SK-N-SH (cell line): ENCODE measurements around the gene AK3. TPM values are rescaled to one million over a fixed set of nuclear protein-coding genes. Genes with fewer than 3 reads are reported as not detected.

Experiments used
- CTCF ChIA-PET: fragments of 300-600, 350-600 bp; formaldehyde crosslinking; extraction: SDS; loops from one replicate; lab custom pipeline; 2021; lab: Yijun Ruan, JAX
- POLR2A ChIA-PET: fragments of 350-600 bp; sonication (Branson Sonifier 250); formaldehyde crosslinking; extraction: SDS; loops from one replicate; lab custom pipeline; 2020; ENCODE audit warnings: antibody characterized with exemption, inconsistent platforms; lab: Yijun Ruan, JAX
- DNase-seq: peaks from one replicate; pipeline ENCODE4 v3.0.0; 2012
- H2AFZ ChIP-seq: fragments of 200-600 bp; sonication (generic); 2 replicates; pipeline ENCODE4 v1.8.1; 2016; ENCODE audit warnings: antibody characterized with exemption, mild to moderate bottlenecking, low read depth
- H3F3A ChIP-seq: fragments of 200-600 bp; sonication (generic); replicated peaks from 2 replicates; pipeline ENCODE3; 2016; ENCODE audit warnings: antibody characterized with exemption, mild to moderate bottlenecking; ENCODE audit not compliant: insufficient read depth
- H3K27ac ChIP-seq, 2 experiments: fragments of 200-500 bp in 1 of 2; fragments of 200-600 bp in 1 of 2; sonication (Bioruptor generic) in 1 of 2; sonication (generic), shearing (Covaris generic) in 1 of 2; 2 replicates each; pipeline versions ENCODE4 v1.5.1 to v1.6.1; 2014 to 2016; ENCODE audit warnings: low read depth in 2 of 2, inconsistent platforms in 1 of 2, low read length in 1 of 2, mild to moderate bottlenecking in 1 of 2, mixed read lengths in 1 of 2
- H3K27me3 ChIP-seq: fragments of 200-600 bp; sonication (generic), shearing (Covaris generic); 2 replicates; pipeline ENCODE4 v1.6.1; 2016; ENCODE audit warnings: mixed run types; ENCODE audit not compliant: insufficient read depth
- H3K36me3 ChIP-seq, 2 experiments: fragments of 200-500 bp in 1 of 2; fragments of 200-600 bp in 1 of 2; sonication (Bioruptor generic) in 1 of 2; sonication (generic) in 1 of 2; replicated peaks in 1 of 2; 2 replicates each; pipeline versions ENCODE3 to v1.5.1; 2014 to 2016; ENCODE audit warnings: low read length in 1 of 2, mild to moderate bottlenecking in 1 of 2; ENCODE audit not compliant: insufficient read depth in 2 of 2, control insufficient read depth in 1 of 2
- H3K4me1 ChIP-seq, 2 experiments: fragments of 200-500 bp in 1 of 2; fragments of 200-600 bp in 1 of 2; sonication (Bioruptor generic) in 1 of 2; sonication (generic), shearing (Covaris generic) in 1 of 2; 2 replicates each; pipeline versions ENCODE4 v1.5.1 to v1.6.1; 2014 to 2016; ENCODE audit warnings: low read depth in 1 of 2, low read length in 1 of 2, mixed run types in 1 of 2; ENCODE audit not compliant: insufficient read depth in 2 of 2, control insufficient read depth in 1 of 2
- H3K4me2 ChIP-seq: fragments of 200-600 bp; sonication (generic), shearing (Covaris generic); 2 replicates; pipeline ENCODE4 v1.6.1; 2017; ENCODE audit warnings: mixed run types
- H3K4me3 ChIP-seq, 2 experiments: fragments of 200-500 bp in 1 of 2; fragments of 200-600 bp in 1 of 2; sonication (Bioruptor generic) in 1 of 2; sonication (generic), shearing (Covaris generic) in 1 of 2; 2 replicates each; pipeline versions ENCODE4 v1.5.1 to v1.8.1; 2014 to 2016; ENCODE audit warnings: low read depth in 2 of 2, inconsistent platforms in 1 of 2, low read length in 1 of 2, mild to moderate bottlenecking in 1 of 2, mixed read lengths in 1 of 2, moderate library complexity in 1 of 2
- H3K79me2 ChIP-seq: fragments of 200-600 bp; sonication (generic); 2 replicates; pipeline ENCODE4 v1.8.1; 2017; ENCODE audit warnings: mild to moderate bottlenecking; ENCODE audit not compliant: insufficient read depth
- H3K9ac ChIP-seq: fragments of 200-600 bp; sonication (generic); 2 replicates; pipeline ENCODE4 v1.6.1; 2017; ENCODE audit warnings: mixed run types
- H3K9me2 ChIP-seq: fragments of 200-600 bp; sonication (generic); 2 replicates; pipeline ENCODE4 v1.6.1; 2017; ENCODE audit warnings: mixed run types
- H3K9me3 ChIP-seq: fragments of 200-600 bp; sonication (generic); 2 replicates; pipeline ENCODE4 v1.6.1; 2017; ENCODE audit warnings: mixed run types, mild to moderate bottlenecking, moderate library complexity
- H4K20me1 ChIP-seq: fragments of 200-600 bp; sonication (generic); 2 replicates; pipeline ENCODE4 v1.6.1; 2017; ENCODE audit warnings: mild to moderate bottlenecking, mixed run types; ENCODE audit not compliant: insufficient read depth
- CHD2 ChIP-seq: fragments of 150-350 bp; IDR thresholded peaks from 2 replicates; pipeline ENCODE4 v1.6.1; 2018; ENCODE audit warnings: low read length; ENCODE audit not compliant: partially characterized antibody
- ELF1 ChIP-seq: IDR thresholded peaks from 2 replicates; pipeline ENCODE4 v1.4.0; 2012
- FOSL2 ChIP-seq: IDR thresholded peaks from 2 replicates; pipeline ENCODE4 v1.4.0; 2012; ENCODE audit warnings: low read depth, mild to moderate bottlenecking, moderate library complexity, borderline replicate concordance
- FOXJ3 ChIP-seq: sonication (generic); formaldehyde crosslinking; IDR thresholded peaks from 2 replicates; pipeline ENCODE4 v1.5.1; 2020; ENCODE audit warnings: mild to moderate bottlenecking, missing genetic modification reagents
- MEF2A ChIP-seq: IDR thresholded peaks from 2 replicates; pipeline ENCODE4 v1.4.0; 2012; ENCODE audit warnings: low read depth, borderline replicate concordance
- USF2 ChIP-seq: fragments of 150-350 bp; IDR thresholded peaks from 2 replicates; pipeline ENCODE4 v1.6.1; 2017; ENCODE audit warnings: antibody characterized with exemption, low read length, low read depth, borderline replicate concordance
- ZBTB33 ChIP-seq: IDR thresholded peaks from 2 replicates; pipeline ENCODE4 v1.4.0; 2012; ENCODE audit warnings: low read depth, borderline replicate concordance
- WGBS: methylation state at CpG from one replicate; pipeline ENCODE4 v1.1.6; 2017; ENCODE audit warnings: low lambda C conversion rate; 5-methylcytosine and 5-hydroxymethylcytosine counted together
- polyA plus RNA-seq, 3 experiments: library from polyadenylated mRNA; depleted of rRNA; stranded (reverse); fragments of >200 nt; gene quantifications; 2 replicates each; pipeline ENCODE4 v1.2.3, GENCODE V29; 2012
- TF ChIP-seq, protein P1 (sequence below): fragments of 150-350 bp; IDR thresholded peaks from 2 replicates; pipeline ENCODE4 v1.6.1; 2016; ENCODE audit warnings: mild to moderate bottlenecking, low read depth, low read length
- TF ChIP-seq, protein P2 (sequence below): IDR thresholded peaks from 2 replicates; pipeline ENCODE4 v1.6.1; 2012; ENCODE audit warnings: mild to moderate bottlenecking, low read depth, low read length, moderate library complexity

Gene AK3
- polyA plus RNA-seq, 1 of the 3 experiments (the other 2 are of a cell fraction): 20.6 TPM

DNA sequence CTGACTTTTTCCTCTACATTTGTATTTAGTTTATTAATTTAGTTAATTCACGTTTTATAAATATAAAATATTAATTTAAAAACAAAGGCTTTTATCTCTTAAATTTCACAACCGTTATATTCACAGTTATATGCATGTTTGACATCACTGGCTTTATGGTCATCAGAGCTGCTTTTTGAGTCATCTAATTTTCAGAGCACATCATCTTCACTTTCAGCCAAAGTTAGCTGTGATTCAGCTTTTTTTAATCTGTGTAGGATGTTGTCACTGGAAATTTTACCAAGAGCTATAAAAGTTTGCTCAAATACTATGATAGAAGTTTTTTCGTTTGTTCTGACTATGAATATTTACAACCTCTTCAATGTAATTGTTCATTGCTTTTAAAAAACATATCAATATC is 49.2 kb downstream of the AK3 start:
- Histone ChIP-seq H3K9me3 (no peaks in the 10 kb centered on the region), H3F3A (peaks cover 10% of the 10 kb centered on the region), H3K4me2 (no peak overlapping the region), H3K4me3 (no peak overlapping the region), H3K27ac (peak overlapping the region in 1 of 2 experiments; percentile 34; a peak in 1 of 4 replicates), H2AFZ (no peak overlapping the region), H3K79me2 (peaks cover 44% of the 10 kb centered on the region), H3K9me2 (no peaks in the 10 kb centered on the region), H4K20me1 (no peaks in the 10 kb centered on the region), H3K36me3 (peaks cover 22% of the 10 kb centered on the region in 2 experiments), H3K9ac (no peak overlapping the region), H3K4me1 (no peaks in the 10 kb centered on the region; a peak in 2 of 4 replicates), H3K27me3 (no peaks in the 10 kb centered on the region)
- TF ChIP-seq ELF1: no peak
- peak; percentile 13; the same call in 1 of the 2 replicates for TF ChIP-seq FOSL2
- no peak for TF ChIP-seq CHD2
- DNase-seq: no peak
- POLR2A ChIA-PET: interaction anchor here (0.5 kb wide), 1 partner anchor 14 kb away, joined by 3 read pairs; no protein-coding TSS in a partner anchor
- CTCF ChIA-PET: interaction anchor here (1.2 kb wide), 1 partner anchor 9 kb away, joined by 3 read pairs; no protein-coding TSS in a partner anchor
- 78% methylated on average over 3 of the region's 3 CpGs for WGBS

DNA sequence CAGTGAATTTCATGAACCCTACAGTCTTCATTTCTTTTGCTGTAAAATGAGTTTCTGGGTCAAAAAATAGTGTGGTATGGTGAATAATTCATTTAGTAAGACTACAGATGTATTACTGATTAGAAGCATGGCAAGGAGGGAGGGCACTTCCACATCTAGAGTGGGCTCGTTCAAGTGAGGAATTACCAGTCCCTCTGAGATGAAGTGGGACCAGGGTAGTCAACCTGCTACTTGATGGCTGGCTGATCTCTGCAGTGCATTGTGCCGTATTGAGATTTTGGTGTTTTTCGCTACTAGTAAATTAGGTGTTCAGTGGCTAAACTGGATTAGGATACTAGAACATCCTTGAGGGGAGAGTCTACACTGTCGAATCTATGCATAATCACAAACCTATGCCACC is 50.9 kb downstream of the AK3 start:
- CTCF ChIA-PET: no interaction called here
- Histone ChIP-seq H3K4me3 (no peak overlapping the region), H2AFZ (no peak overlapping the region), H3K9ac (no peak overlapping the region), H3K9me3 (no peaks in the 10 kb centered on the region), H3K9me2 (no peaks in the 10 kb centered on the region), H4K20me1 (no peaks in the 10 kb centered on the region), H3K79me2 (peaks cover 34% of the 10 kb centered on the region; the same call in 1 of the 2 replicates), H3K27me3 (no peaks in the 10 kb centered on the region), H3K27ac (no peak overlapping the region), H3K4me2 (no peak overlapping the region), H3K36me3 (peaks cover 29 to 31% of the 10 kb centered on the region in 2 experiments), H3F3A (peaks cover 16% of the 10 kb centered on the region), H3K4me1 (peaks cover 0 to 12% of the 10 kb centered on the region in 2 experiments; a peak in 2 of 4 replicates)
- no peak for DNase-seq
- 92% methylated on average over 4 of the region's 4 CpGs for WGBS
- POLR2A ChIA-PET: no interaction called here
- TF ChIP-seq, protein P1, sequence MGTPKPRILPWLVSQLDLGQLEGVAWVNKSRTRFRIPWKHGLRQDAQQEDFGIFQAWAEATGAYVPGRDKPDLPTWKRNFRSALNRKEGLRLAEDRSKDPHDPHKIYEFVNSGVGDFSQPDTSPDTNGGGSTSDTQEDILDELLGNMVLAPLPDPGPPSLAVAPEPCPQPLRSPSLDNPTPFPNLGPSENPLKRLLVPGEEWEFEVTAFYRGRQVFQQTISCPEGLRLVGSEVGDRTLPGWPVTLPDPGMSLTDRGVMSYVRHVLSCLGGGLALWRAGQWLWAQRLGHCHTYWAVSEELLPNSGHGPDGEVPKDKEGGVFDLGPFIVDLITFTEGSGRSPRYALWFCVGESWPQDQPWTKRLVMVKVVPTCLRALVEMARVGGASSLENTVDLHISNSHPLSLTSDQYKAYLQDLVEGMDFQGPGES: no peak
- TF ChIP-seq, protein P2, sequence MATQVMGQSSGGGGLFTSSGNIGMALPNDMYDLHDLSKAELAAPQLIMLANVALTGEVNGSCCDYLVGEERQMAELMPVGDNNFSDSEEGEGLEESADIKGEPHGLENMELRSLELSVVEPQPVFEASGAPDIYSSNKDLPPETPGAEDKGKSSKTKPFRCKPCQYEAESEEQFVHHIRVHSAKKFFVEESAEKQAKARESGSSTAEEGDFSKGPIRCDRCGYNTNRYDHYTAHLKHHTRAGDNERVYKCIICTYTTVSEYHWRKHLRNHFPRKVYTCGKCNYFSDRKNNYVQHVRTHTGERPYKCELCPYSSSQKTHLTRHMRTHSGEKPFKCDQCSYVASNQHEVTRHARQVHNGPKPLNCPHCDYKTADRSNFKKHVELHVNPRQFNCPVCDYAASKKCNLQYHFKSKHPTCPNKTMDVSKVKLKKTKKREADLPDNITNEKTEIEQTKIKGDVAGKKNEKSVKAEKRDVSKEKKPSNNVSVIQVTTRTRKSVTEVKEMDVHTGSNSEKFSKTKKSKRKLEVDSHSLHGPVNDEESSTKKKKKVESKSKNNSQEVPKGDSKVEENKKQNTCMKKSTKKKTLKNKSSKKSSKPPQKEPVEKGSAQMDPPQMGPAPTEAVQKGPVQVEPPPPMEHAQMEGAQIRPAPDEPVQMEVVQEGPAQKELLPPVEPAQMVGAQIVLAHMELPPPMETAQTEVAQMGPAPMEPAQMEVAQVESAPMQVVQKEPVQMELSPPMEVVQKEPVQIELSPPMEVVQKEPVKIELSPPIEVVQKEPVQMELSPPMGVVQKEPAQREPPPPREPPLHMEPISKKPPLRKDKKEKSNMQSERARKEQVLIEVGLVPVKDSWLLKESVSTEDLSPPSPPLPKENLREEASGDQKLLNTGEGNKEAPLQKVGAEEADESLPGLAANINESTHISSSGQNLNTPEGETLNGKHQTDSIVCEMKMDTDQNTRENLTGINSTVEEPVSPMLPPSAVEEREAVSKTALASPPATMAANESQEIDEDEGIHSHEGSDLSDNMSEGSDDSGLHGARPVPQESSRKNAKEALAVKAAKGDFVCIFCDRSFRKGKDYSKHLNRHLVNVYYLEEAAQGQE: no peak
- no peak for TF ChIP-seq ZBTB33
- TF ChIP-seq CHD2: no peak
- no peak for TF ChIP-seq FOXJ3 (CRISPR knock-in tag)
- TF ChIP-seq MEF2A: no peak
- no peak for TF ChIP-seq USF2
